Endodermal cell (in vitro differentiated cells): ENCODE data around the gene UGT2B10. TPM values are rescaled to one million over a fixed set of nuclear protein-coding genes. Genes with fewer than 3 reads are reported as not detected.
"Not testable (repeated sequence)": the region's sequence is repeated elsewhere in the genome, so short reads cannot be mapped to it uniquely, and the experiment has no call there.

Experiments
- DNase-seq: peaks from one replicate; pipeline ENCODE4 v3.0.0-alpha.2; 2017
- H3K27ac ChIP-seq: 2 replicates; pipeline ENCODE4 v1.5.1; 2013; ENCODE audit warnings: mild to moderate bottlenecking, low read depth, low read length, moderate library complexity
- H3K27me3 ChIP-seq: 2 replicates; pipeline ENCODE4 v1.6.1; 2013; ENCODE audit warnings: mild to moderate bottlenecking, low read length, moderate library complexity; ENCODE audit not compliant: insufficient read depth, control insufficient read depth, poor library complexity, severe bottlenecking
- H3K36me3 ChIP-seq: 2 replicates; pipeline ENCODE4 v1.7.0; 2013; ENCODE audit warnings: mild to moderate bottlenecking, low read length, moderate library complexity; ENCODE audit not compliant: control insufficient read depth, insufficient read depth
- H3K4me1 ChIP-seq: one replicate; pipeline ENCODE4 v1.7.0; 2013; ENCODE audit warnings: low read length; ENCODE audit not compliant: control insufficient read depth, insufficient read depth
- H3K4me3 ChIP-seq: 2 replicates; pipeline ENCODE4 v1.5.1; 2013; ENCODE audit warnings: mild to moderate bottlenecking, low read length, moderate library complexity
- H3K9ac ChIP-seq: 2 replicates; pipeline ENCODE4 v1.6.1; 2013; ENCODE audit warnings: mild to moderate bottlenecking, low read length, moderate library complexity; ENCODE audit not compliant: poor library complexity, severe bottlenecking; ENCODE audit errors: extremely low read depth
- H3K9me3 ChIP-seq: 2 replicates; pipeline ENCODE4 v1.6.1; 2013; ENCODE audit warnings: mild to moderate bottlenecking, low read length, moderate library complexity; ENCODE audit not compliant: control insufficient read depth
- H3K27ac Mint-ChIP-seq: 2 replicates; pipeline ENCODE4 v1.8.0; 2020; ENCODE audit warnings: mixed read lengths
- H3K27me3 Mint-ChIP-seq: 2 replicates; pipeline ENCODE4 v1.8.0; 2021; ENCODE audit warnings: mild to moderate bottlenecking, mixed read lengths; ENCODE audit not compliant: insufficient read depth
- H3K36me3 Mint-ChIP-seq: 2 replicates; pipeline ENCODE4 v1.8.0; 2020; ENCODE audit warnings: low read depth, mixed read lengths
- H3K4me1 Mint-ChIP-seq: 2 replicates; pipeline ENCODE4 v1.8.0; 2020; ENCODE audit warnings: mixed read lengths
- H3K4me3 Mint-ChIP-seq: 2 replicates; pipeline ENCODE4 v1.8.0; 2020; ENCODE audit warnings: mild to moderate bottlenecking, moderate library complexity, mixed read lengths
- H3K9me3 Mint-ChIP-seq: 2 replicates; pipeline ENCODE4 v1.8.0; 2020; ENCODE audit warnings: mild to moderate bottlenecking, mixed read lengths
- WGBS, 2 experiments: methylation state at CpG; one replicate each; pipeline versions ENCODE4 v1.1.5 to v1.1.7; 2013; ENCODE audit warnings: missing lambda C conversion rate in 2 of 2, mixed read lengths in 1 of 2; ENCODE audit not compliant: insufficient coverage in 1 of 2, insufficient read length in 1 of 2; 5-methylcytosine and 5-hydroxymethylcytosine counted together
- total RNA-seq, 2 donors: library from RNA; stranded (reverse); fragmentation: NEBNext Ultra II Directional in 1 of 2; extraction: Animal tissue kit (Norgen Biotek cat#: 25700) in 1 of 2; gene quantifications; 2 replicates in 1 of 2; 3 replicates in 1 of 2; pipeline ENCODE4 v1.2.1, GENCODE V29; 2021
- TF ChIP-seq, protein P1 (sequence below): fragments of 200-600 bp; sonication (generic); conservative IDR thresholded peaks from 2 replicates; pipeline ENCODE4 v1.5.0; 2021; ENCODE audit warnings: antibody characterized with exemption, mild to moderate bottlenecking

UGT2B10 gene
- total RNA-seq, 2 donors from 2014 or later, result not detected

DNA sequence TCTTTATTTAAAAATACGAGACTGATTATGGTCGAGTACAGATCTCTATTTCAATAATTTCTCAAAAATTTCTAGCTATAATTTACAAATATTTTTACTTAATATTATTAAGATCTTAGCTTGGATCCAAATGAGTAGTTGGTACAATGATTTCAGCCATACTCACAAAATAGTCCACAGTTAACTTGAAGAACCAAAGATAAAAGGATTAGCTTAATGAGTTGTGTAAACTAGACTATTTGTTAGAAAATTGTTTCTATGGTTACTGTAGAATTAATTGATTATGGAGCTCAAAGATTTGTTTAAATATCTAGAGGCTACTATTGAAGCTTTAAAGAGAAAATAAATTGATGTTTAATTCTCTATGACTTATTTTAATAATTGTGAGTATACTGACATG is 1.6 kb downstream of the UGT2B10 start:
- peaks cover 23% of the 10 kb centered on the region for H3K4me1 Mint-ChIP-seq
- no peak overlapping the region for H3K27ac ChIP-seq
- no peaks in the 10 kb centered on the region for H3K36me3 ChIP-seq
- TF ChIP-seq, protein P1, sequence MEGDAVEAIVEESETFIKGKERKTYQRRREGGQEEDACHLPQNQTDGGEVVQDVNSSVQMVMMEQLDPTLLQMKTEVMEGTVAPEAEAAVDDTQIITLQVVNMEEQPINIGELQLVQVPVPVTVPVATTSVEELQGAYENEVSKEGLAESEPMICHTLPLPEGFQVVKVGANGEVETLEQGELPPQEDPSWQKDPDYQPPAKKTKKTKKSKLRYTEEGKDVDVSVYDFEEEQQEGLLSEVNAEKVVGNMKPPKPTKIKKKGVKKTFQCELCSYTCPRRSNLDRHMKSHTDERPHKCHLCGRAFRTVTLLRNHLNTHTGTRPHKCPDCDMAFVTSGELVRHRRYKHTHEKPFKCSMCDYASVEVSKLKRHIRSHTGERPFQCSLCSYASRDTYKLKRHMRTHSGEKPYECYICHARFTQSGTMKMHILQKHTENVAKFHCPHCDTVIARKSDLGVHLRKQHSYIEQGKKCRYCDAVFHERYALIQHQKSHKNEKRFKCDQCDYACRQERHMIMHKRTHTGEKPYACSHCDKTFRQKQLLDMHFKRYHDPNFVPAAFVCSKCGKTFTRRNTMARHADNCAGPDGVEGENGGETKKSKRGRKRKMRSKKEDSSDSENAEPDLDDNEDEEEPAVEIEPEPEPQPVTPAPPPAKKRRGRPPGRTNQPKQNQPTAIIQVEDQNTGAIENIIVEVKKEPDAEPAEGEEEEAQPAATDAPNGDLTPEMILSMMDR, result no peak
- no peaks in the 10 kb centered on the region for H3K9me3 Mint-ChIP-seq
- H3K4me3 ChIP-seq, result no peak overlapping the region
- no peaks in the 10 kb centered on the region for H3K9me3 ChIP-seq
- H3K27ac Mint-ChIP-seq, result no peak overlapping the region
- WGBS, 2 experiments, result no CpG with 5 or more reads among the region's 2 CpGs
- H3K4me3 Mint-ChIP-seq, result no peak overlapping the region
- H3K36me3 Mint-ChIP-seq, result no peaks in the 10 kb centered on the region
- H3K4me1 ChIP-seq, result no peaks in the 10 kb centered on the region
- DNase-seq, result no peak
- H3K9ac ChIP-seq, result no peak overlapping the region
- H3K27me3 ChIP-seq, result no peaks in the 10 kb centered on the region
- no peaks in the 10 kb centered on the region for H3K27me3 Mint-ChIP-seq

GRCh38 chr4:68818030-68818462 is 2.3 kb downstream of the UGT2B10 start:
- not testable (repeated sequence) for H3K4me1 ChIP-seq, H3K27ac Mint-ChIP-seq, H3K4me3 ChIP-seq, H3K9me3 Mint-ChIP-seq, H3K36me3 Mint-ChIP-seq, H3K4me3 Mint-ChIP-seq, H3K27me3 ChIP-seq, H3K36me3 ChIP-seq, H3K27ac ChIP-seq, H3K27me3 Mint-ChIP-seq, H3K9me3 ChIP-seq, DNase-seq, H3K9ac ChIP-seq
- 86% methylated on average over 3 of the region's 3 CpGs; no CpG with 5 or more reads in 1 of the 2 experiments for WGBS, 2 experiments
- H3K4me1 Mint-ChIP-seq, result peaks cover 23% of the 10 kb centered on the region

- no peak for DNase-seq
- Mint-ChIP-seq H3K9me3 (no peaks in the 10 kb centered on the region), H3K4me3 (no peak overlapping the region), H3K36me3 (no peaks in the 10 kb centered on the region), H3K27me3 (no peaks in the 10 kb centered on the region), H3K4me1 (no peaks in the 10 kb centered on the region), H3K27ac (no peak overlapping the region)
- H3K9me3 ChIP-seq, result no peaks in the 10 kb centered on the region
- H3K4me1 ChIP-seq, result no peaks in the 10 kb centered on the region
- TF ChIP-seq, protein P1, result no peak
- no peaks in the 10 kb centered on the region for H3K27me3 ChIP-seq
- H3K9ac ChIP-seq, result no peak overlapping the region
- H3K4me3 ChIP-seq, result no peak overlapping the region
- no peak overlapping the region for H3K27ac ChIP-seq
- H3K36me3 ChIP-seq, result no peaks in the 10 kb centered on the region
Measured at GRCh38 chr4:68831642-68832041, 15.8 kb downstream of the UGT2B10 start.

DNA sequence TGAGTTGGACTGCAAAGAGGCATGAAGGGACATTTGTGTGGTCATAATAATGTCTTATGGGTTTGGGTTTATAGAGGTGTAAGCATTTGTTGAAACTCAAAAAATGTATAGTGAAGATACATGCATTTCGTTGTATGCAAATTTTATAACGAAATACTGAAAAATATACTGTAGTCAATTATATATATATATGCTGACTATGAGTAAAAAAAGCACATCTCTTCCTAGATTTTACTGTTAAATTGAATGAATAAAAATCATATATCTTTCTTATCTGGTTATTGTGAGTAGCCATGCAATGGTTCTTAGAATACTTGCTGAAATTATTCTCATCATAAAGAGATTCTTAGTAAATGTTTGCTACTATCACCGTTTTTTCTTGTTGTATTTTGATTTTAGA is 34.5 kb downstream of the UGT2B10 start:
- Mint-ChIP-seq H3K4me1 (no peaks in the 10 kb centered on the region), H3K27me3 (no peaks in the 10 kb centered on the region), H3K36me3 (peaks cover 3% of the 10 kb centered on the region), H3K27ac (no peak overlapping the region), H3K4me3 (no peak overlapping the region), H3K9me3 (peaks cover 24% of the 10 kb centered on the region)
- Histone ChIP-seq H3K27ac (no peak overlapping the region), H3K4me3 (no peak overlapping the region), H3K9me3 (peaks cover 14% of the 10 kb centered on the region), H3K36me3 (no peaks in the 10 kb centered on the region), H3K4me1 (no peaks in the 10 kb centered on the region), H3K27me3 (no peaks in the 10 kb centered on the region), H3K9ac (no peak overlapping the region)
- WGBS, 2 experiments, result 76 to 100% methylated on average over 1 of the region's 3 CpGs
- DNase-seq, result no peak
- TF ChIP-seq, protein P1, result no peak
